ENCODE measurements around the gene OCLN.
"Not testable (repeated sequence)": the region's sequence is repeated elsewhere in the genome, so short reads cannot be mapped to it uniquely, and the experiment has no call there.

OCLN gene

DNA sequence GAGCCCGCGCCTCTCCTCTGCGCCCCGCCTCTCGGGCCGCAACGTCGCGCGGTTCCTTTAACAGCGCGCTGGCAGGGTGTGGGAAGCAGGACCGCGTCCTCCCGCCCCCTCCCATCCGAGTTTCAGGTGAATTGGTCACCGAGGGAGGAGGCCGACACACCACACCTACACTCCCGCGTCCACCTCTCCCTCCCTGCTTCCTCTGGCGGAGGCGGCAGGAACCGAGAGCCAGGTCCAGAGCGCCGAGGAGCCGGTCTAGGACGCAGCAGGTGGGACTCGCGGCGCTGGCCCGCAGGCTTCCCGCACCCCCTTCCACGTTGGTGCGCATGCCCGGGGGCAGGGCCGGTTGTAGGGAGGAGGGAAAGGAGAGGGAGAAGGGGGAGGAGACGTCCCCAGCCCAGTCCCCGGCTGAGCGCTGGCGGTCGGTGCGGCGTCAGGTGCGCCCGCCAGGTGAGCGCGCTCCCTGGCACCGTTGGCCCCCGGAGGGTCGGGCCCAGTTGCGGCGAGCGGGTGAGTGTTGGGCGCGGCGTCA, at the start of gene OCLN:
TSS of gene OCLN (plus strand) at position 400 of the 532 bp plus-strand sequence. CDS start 11,455 bp downstream, outside the sequence.
- peaks cover 31% of the 10 kb centered on the region for H3K4me1 ChIP-seq (ENCODE audit: control insufficient read depth, insufficient read depth, low read length)
- peak within 1 kb of the TSS; percentile 99 for H3K9ac ChIP-seq (ENCODE audit: low read length)
- peaks cover 13% of the 10 kb centered on the region for H3K27me3 ChIP-seq (ENCODE audit: control insufficient read depth, insufficient read depth, low read length)
- H3K9me3 ChIP-seq (ENCODE audit: control insufficient read depth, low read length): no peaks in the 10 kb centered on the region
- no peaks in the 10 kb centered on the region for H3K36me3 ChIP-seq (ENCODE audit: control insufficient read depth, insufficient read depth, low read length)
- H3K4me3 ChIP-seq (ENCODE audit: low read length): peak within 1 kb of the TSS; percentile 97

- H3K4me3 ChIP-seq (ENCODE audit: low read length): no peak overlapping the region
- H3K4me1 ChIP-seq (ENCODE audit: control insufficient read depth, insufficient read depth, low read length): peaks cover 15% of the 10 kb centered on the region
- H3K36me3 ChIP-seq (ENCODE audit: control insufficient read depth, insufficient read depth, low read length): no peaks in the 10 kb centered on the region
- no peaks in the 10 kb centered on the region for H3K9me3 ChIP-seq (ENCODE audit: control insufficient read depth, low read length)
- no peak overlapping the region for H3K9ac ChIP-seq (ENCODE audit: low read length)
- no peaks in the 10 kb centered on the region for H3K27me3 ChIP-seq (ENCODE audit: control insufficient read depth, insufficient read depth, low read length)
Measured at GRCh38 chr5:69444127-69444754, 48.3 kb upstream of the OCLN start.

DNA sequence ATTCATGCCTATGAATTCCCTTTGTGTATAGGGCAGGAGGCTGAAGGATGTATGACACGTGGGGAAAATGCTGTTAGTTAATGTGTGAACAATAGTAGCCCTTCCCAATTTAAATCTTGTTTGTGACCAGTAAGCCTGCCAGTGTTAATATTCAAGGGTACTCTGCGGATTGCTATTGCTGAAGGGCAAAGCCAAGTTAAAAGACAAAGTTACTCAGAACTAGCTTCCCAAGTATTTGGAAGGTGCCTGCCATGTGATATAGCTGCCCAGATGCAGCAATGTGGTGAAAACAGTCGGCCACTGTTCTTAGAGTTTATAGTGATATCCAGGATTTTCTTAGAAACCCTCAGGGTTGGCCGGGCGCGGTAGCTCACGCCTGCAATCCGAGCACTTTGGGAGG, 43.1 kb upstream of the OCLN start:
- H3K4me1 ChIP-seq (ENCODE audit: control insufficient read depth, insufficient read depth, low read length): peaks cover 44% of the 10 kb centered on the region
- H3K4me3 ChIP-seq (ENCODE audit: low read length): no peak overlapping the region
- H3K27me3 ChIP-seq (ENCODE audit: control insufficient read depth, insufficient read depth, low read length): no peaks in the 10 kb centered on the region
- H3K9me3 ChIP-seq (ENCODE audit: control insufficient read depth, low read length): no peaks in the 10 kb centered on the region
- H3K36me3 ChIP-seq (ENCODE audit: control insufficient read depth, insufficient read depth, low read length): no peaks in the 10 kb centered on the region
- no peak overlapping the region for H3K9ac ChIP-seq (ENCODE audit: low read length)

- Histone ChIP-seq H3K9me3 (ENCODE audit: control insufficient read depth, low read length) (no peaks in the 10 kb centered on the region), H3K36me3 (ENCODE audit: control insufficient read depth, insufficient read depth, low read length) (no peaks in the 10 kb centered on the region), H3K4me3 (ENCODE audit: low read length) (no peak overlapping the region), H3K9ac (ENCODE audit: low read length) (no peak overlapping the region), H3K4me1 (ENCODE audit: control insufficient read depth, insufficient read depth, low read length) (peaks cover 49% of the 10 kb centered on the region), H3K27me3 (ENCODE audit: control insufficient read depth, insufficient read depth, low read length) (no peaks in the 10 kb centered on the region)
Measured at GRCh38 chr5:69450116-69450515, 42.5 kb upstream of the OCLN start.

GRCh38 chr5:69450527-69450926, 42.1 kb upstream of the OCLN start:
- not testable (repeated sequence) for H3K9ac ChIP-seq (ENCODE audit: low read length); H3K36me3 ChIP-seq (ENCODE audit: control insufficient read depth, insufficient read depth, low read length); H3K4me3 ChIP-seq (ENCODE audit: low read length); H3K9me3 ChIP-seq (ENCODE audit: control insufficient read depth, low read length); H3K27me3 ChIP-seq (ENCODE audit: control insufficient read depth, insufficient read depth, low read length)
- H3K4me1 ChIP-seq (ENCODE audit: control insufficient read depth, insufficient read depth, low read length): peaks cover 50% of the 10 kb centered on the region

DNA sequence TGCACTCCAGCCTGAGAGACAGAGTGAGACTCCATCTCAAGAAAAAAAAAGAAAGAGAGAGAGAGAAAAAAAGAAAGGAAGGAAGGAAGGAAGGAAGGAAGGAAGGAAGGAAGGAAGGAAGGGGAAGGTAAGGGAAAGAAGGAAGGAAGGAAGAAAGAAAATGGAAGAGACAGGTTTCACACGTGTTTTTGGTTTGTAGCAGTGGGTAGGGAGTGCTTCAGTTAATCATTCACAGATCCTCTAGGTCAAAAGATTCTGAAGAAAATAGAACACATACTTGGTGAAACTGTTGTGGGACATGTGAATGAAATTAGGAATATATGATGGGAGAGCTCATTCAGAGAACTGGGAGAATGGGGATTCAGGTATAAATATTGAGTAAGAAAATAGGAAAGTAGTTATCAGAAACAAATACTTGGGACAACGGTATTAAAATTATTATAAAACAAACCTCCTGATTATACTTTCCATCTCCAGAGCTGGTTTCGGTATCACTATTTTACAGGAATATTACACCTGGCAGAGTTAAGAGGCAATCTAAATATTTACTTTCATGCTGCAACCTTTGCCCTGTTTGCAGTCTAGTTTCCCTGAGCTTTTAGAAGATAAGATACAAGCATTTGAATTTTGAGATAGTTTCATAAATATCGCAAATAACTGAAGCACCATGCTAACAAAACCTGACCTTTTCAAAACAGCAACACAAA, 40.5 kb upstream of the OCLN start:
- peaks cover 50% of the 10 kb centered on the region for H3K4me1 ChIP-seq (ENCODE audit: control insufficient read depth, insufficient read depth, low read length)
- H3K4me3 ChIP-seq (ENCODE audit: low read length): no peak overlapping the region
- H3K36me3 ChIP-seq (ENCODE audit: control insufficient read depth, insufficient read depth, low read length): no peaks in the 10 kb centered on the region
- no peaks in the 10 kb centered on the region for H3K27me3 ChIP-seq (ENCODE audit: control insufficient read depth, insufficient read depth, low read length)
- no peaks in the 10 kb centered on the region for H3K9me3 ChIP-seq (ENCODE audit: control insufficient read depth, low read length)
- H3K9ac ChIP-seq (ENCODE audit: low read length): peak overlapping the region; percentile 66

- H3K9ac ChIP-seq (ENCODE audit: low read length); H3K9me3 ChIP-seq (ENCODE audit: control insufficient read depth, low read length); H3K36me3 ChIP-seq (ENCODE audit: control insufficient read depth, insufficient read depth, low read length); H3K27me3 ChIP-seq (ENCODE audit: control insufficient read depth, insufficient read depth, low read length); H3K4me3 ChIP-seq (ENCODE audit: low read length): not testable (repeated sequence)
- peaks cover 50% of the 10 kb centered on the region for H3K4me1 ChIP-seq (ENCODE audit: control insufficient read depth, insufficient read depth, low read length)
Measured at GRCh38 chr5:69453487-69453886, 39.1 kb upstream of the OCLN start.

DNA sequence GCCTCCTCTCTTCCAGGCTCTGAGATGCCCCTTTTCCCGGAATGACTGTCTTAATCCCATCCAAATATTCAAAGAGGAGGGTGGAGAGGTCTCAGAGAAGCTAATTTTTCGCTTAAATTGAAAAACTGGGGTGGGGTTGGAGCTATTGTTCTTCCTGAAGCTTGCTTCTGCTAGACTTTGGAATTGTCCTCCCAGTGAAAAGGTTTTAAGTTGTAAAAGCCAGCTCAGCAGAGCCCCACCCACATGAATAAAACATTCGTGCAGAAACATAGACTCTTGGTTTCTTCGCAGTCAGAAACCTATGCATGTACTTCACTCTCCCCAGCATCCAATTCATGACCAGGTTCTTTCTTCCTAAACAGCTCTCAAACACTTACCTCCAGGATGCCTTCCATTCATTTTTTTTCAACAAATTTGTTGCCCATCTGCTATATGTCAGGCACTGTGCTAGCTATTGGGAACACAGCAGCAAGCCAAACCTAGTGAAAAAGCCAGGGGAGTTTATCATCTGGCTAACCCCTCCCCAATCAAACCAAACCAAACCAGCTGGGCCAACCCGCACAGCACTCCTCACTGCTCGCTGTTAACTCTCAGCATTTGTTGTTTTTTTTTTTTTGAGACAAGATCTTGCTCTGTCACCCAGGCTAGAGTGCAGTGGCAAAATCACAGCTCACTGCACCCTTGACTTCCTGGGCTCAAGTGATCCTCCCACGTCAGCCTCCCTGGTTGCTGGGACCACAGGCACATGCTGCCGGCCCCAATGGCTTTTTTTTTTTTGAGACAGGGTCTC, 37.9 kb upstream of the OCLN start:
- H3K4me3 ChIP-seq (ENCODE audit: low read length): peak overlapping the region; percentile 22

DNA sequence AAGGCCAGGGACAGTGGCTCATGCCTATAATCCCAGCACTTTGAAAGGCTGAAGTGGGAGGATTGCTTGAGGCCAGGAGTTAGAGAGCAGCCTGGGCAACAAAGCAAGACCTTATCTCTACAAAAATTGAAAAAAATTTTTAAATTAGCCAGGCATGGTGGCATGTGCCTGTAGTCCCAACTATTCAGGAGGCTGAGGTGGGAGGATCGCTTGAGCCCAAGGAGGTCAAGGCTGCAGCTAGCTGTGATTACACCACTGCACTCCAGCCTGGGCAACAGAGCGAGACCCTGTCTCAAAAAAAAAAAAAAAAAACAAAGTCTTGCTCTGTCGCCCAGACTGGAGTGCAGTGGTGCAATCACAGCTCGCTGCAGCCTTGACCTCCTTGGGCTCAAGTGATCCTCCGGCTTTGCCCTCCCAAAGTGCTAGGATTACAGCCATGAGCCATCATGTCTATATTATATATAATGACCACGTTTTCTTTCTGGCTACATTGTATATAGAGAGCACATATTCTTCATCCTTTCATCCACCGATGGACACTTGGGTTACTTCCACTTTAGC, 37.1 kb upstream of the OCLN start:
- not testable (repeated sequence) for H3K4me3 ChIP-seq (ENCODE audit: low read length); H3K27me3 ChIP-seq (ENCODE audit: control insufficient read depth, insufficient read depth, low read length); H3K9me3 ChIP-seq (ENCODE audit: control insufficient read depth, low read length); H3K36me3 ChIP-seq (ENCODE audit: control insufficient read depth, insufficient read depth, low read length)
- peak overlapping the region; percentile 71 for H3K9ac ChIP-seq (ENCODE audit: low read length)
- H3K4me1 ChIP-seq (ENCODE audit: control insufficient read depth, insufficient read depth, low read length): peaks cover 40% of the 10 kb centered on the region

More for the DNA sequence above, 37.9 kb upstream of the OCLN start:
- Histone ChIP-seq H3K4me1 (ENCODE audit: control insufficient read depth, insufficient read depth, low read length) (peaks cover 45% of the 10 kb centered on the region), H3K27me3 (ENCODE audit: control insufficient read depth, insufficient read depth, low read length) (no peaks in the 10 kb centered on the region), H3K9ac (ENCODE audit: low read length) (peak overlapping the region; percentile 71), H3K9me3 (ENCODE audit: control insufficient read depth, low read length) (no peaks in the 10 kb centered on the region), H3K36me3 (ENCODE audit: control insufficient read depth, insufficient read depth, low read length) (no peaks in the 10 kb centered on the region)

GRCh38 chr5:69462170-69462569, 30.4 kb upstream of the OCLN start:
- no peaks in the 10 kb centered on the region for H3K36me3 ChIP-seq (ENCODE audit: control insufficient read depth, insufficient read depth, low read length)
- no peak overlapping the region for H3K4me3 ChIP-seq (ENCODE audit: low read length)
- no peak overlapping the region for H3K9ac ChIP-seq (ENCODE audit: low read length)
- no peaks in the 10 kb centered on the region for H3K27me3 ChIP-seq (ENCODE audit: control insufficient read depth, insufficient read depth, low read length)
- H3K4me1 ChIP-seq (ENCODE audit: control insufficient read depth, insufficient read depth, low read length): no peaks in the 10 kb centered on the region
- H3K9me3 ChIP-seq (ENCODE audit: control insufficient read depth, low read length): no peaks in the 10 kb centered on the region

- H3K9me3 ChIP-seq (ENCODE audit: control insufficient read depth, low read length); H3K36me3 ChIP-seq (ENCODE audit: control insufficient read depth, insufficient read depth, low read length); H3K4me3 ChIP-seq (ENCODE audit: low read length); H3K27me3 ChIP-seq (ENCODE audit: control insufficient read depth, insufficient read depth, low read length); H3K4me1 ChIP-seq (ENCODE audit: control insufficient read depth, insufficient read depth, low read length); H3K9ac ChIP-seq (ENCODE audit: low read length): not testable (repeated sequence)
Measured at GRCh38 chr5:69466375-69466774, 26.2 kb upstream of the OCLN start.
